GM19035 (cell line): ENCODE measurements around the gene SCN1A.
"Not testable (repeated sequence)": the region's sequence is repeated elsewhere in the genome, so short reads cannot be mapped to it uniquely, and the experiment has no call there.

ENCODE experiments used
- ATAC-seq: cut with Tn5 transposase; IDR thresholded peaks from one replicate; pipeline ENCODE4 v1.9.1; 2021; ENCODE audit not compliant: unreplicated experiment

Gene SCN1A

DNA sequence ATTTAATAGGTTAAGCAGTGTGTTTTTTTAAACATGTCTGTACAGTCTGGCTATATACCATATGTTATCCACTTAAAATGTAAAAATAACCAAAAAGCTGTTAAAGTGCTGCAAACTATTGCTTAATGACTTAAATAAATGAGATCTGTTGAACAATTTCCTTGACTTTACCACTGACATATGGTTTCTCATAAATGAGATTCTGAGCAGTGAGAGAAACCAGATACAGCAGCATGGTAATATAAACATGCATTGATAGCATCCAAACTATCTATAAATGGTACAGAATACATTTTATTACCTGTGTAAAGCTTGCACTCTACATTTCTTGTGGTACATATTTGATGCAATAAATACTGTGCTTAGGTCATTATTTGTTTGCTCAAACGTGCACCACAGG, 138.0 kb downstream of the SCN1A start:
- no peak for ATAC-seq

DNA sequence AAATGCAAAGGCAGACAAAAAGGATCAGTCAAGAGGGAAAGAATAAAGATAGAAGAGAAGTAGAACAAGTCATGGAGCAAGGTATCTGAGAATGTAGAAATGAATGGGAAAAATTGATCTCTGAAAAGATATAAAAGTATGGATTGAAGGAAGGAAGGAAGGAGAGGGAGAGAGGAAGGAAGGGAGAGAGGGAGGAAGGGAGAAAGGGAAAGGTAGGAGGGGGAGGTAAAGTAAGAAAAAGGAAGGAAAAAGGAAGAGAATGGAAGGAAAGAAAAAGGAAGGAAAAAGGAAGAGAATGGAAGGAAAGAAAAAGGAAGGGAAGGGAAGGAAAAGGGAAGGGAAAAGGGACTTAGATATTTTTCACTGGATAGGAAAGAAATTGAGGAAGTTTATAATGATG, 142.7 kb downstream of the SCN1A start:
- no peak for ATAC-seq

- not testable (repeated sequence) for ATAC-seq
These were observed 155.7 kb downstream of the SCN1A start for GRCh38 chr2:165972161-165972560.

GRCh38 chr2:165970663-165971062, 157.2 kb downstream of the SCN1A start:
- no peak for ATAC-seq

GRCh38 chr2:165969227-165969626, 158.6 kb downstream of the SCN1A start:
- no peak for ATAC-seq

- ATAC-seq, result no peak
These were observed 160.1 kb downstream of the SCN1A start for GRCh38 chr2:165967746-165968145.

DNA sequence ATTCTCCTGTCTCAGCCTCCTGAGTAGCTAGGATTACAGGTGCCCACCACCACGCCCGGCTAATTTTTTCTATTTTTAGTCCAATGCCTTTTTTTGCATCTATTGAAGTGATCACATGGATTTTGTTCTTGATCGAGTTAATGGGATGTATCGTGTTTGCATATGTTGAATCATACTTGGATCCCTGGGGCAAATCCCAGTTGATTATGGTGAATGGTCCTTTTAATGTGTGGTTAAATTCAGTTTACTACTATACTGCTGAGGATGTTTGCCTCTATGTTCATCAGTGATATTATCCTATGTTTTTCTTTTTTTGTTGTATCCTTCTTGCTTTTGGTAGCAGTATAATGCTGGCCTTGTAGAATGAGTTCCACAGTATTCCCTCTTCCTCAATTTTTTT, 166.0 kb downstream of the SCN1A start:
- ATAC-seq, result no peak

DNA sequence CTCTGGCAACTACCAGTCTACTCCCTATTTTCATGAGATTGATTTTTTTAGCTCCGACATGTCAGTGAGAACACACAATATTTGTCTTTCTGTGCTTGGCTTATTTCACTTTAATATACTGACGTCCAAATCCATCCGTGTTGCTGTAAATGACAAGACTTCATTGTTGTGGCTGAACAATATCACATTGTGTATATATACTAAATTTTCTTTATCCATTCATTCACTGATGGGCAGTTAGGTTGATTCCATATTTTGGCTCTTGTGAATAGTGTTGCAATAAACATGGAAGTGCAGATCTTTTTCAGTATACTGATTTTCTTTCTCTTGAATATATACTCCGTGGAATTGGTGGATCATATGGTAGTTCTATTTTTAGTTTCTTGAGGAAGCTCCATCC, 168.4 kb downstream of the SCN1A start:
- no peak for ATAC-seq

DNA sequence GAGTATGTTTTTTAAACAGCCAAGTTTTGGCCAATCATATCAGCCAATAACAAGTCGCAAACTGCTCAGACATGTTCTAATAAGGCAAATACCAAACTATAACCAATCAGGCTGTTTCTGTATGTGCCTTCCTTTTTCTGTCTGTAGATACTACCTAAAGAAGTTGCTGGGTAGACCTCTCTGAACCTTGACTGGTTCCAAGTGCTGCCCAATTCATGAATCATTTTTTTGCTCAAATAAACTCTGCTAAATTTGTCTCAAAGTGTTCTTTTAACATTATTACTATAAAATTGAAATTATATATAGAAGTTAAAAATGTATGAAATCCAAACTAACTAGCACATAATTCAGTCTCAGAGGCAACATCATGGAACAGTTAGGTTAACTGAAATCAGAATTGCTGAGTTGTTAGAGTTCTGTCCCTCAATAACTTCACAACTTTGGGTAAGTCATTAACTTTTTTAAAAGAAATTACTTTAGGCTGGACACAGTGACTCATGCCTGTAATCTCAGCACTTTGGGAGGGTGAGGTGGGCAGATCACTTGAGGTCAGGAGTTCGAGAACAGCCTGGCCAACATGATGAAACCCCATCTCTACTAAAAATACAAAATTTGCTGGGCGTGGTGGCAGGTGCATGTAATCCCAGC, 169.4 kb downstream of the SCN1A start:
- ATAC-seq, result no peak

- ATAC-seq, result no peak
These were observed 170.7 kb downstream of the SCN1A start for GRCh38 chr2:165957030-165957675.

DNA sequence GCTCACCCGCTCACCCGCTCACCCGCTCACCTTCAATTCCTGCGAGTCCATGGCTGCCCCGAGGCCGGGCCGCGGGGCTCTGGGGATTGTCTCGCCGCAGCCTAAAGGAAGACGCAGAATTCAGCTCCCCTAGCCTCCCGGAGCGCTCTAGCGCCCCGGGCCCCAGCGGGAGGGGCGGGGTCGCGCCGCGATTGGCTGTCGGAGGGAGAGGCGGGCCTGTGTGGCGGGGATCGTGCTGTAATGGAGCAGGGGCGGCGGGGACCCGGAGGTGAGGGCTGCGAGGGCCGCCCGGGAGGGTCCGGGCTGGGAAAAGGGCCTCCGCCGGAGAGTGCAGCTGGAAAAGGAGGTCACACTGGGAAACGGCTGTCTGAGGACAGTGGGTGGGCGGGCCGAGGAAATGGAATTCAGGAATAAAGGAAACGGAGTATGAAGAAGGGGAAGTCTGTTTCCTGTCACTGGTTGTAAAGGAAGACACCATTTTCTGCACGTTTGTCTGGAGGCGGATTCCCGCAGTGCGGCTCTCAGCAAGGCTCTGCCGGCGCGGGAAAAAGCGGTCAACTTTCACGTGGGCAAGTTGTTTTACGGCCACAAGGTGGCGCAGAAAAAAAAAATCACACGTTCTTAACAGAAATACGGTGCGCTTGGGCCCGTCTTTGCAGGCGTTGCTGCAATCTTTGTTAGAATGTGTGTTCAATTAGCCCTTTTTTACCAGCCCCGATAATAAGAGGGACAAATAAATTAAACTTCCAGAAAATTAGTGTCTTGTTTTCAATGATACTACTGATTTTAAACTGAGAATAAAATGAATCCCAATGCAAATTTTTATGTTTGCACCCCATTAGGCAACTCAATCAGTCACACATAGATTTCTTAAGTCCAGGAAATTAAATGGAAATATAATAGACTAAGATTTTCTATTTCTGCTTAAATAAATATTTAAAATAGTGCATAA, 173.9 kb downstream of the SCN1A start, which contains the start of gene TTC21B:
Gene TTC21B (minus strand): TSS at position 122 of the 952 bp plus-strand sequence. CDS start 71 bp downstream, at position 51.
- ATAC-seq, result peak; percentile 96

DNA sequence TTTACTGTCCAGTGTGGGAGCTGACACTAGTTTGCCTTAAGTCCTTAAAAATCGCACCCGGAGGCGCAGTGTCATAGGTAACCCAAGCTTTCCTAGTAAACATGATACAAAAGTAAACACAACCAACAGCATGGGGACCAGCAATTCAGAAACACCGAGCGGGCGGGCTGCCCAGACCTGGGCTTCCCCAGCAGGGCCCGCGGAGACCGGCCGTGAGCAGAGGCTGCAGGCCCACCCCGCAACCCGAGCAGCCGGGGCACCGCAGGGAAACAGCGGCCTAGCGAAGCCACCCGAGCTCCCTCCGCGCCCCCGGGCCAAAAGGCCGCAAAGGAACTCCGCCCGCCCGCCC, 174.5 kb downstream of the SCN1A start:
- peak; percentile 46 for ATAC-seq

GRCh38 chr2:165952741-165953211, 175.0 kb downstream of the SCN1A start:
- ATAC-seq, result no peak

- ATAC-seq, result no peak
These were observed 175.7 kb downstream of the SCN1A start for GRCh38 chr2:165952085-165952484.

GRCh38 chr2:165950438-165950837, 177.4 kb downstream of the SCN1A start:
- no peak for ATAC-seq

- no peak for ATAC-seq
These were observed 186.0 kb downstream of the SCN1A start for GRCh38 chr2:165941827-165942226.

- no peak for ATAC-seq
These were observed 189.6 kb downstream of the SCN1A start for GRCh38 chr2:165938237-165938636.
